Panc1 (cell line): Measurements from ENCODE around the gene SPECC1L.

ENCODE experiments used
- CTCF ChIP-seq: fragments of 450-650 bp; IDR thresholded peaks from 2 replicates; pipeline ENCODE4 v1.5.1; 2017; ENCODE audit warnings: mild to moderate bottlenecking
- POLR2AphosphoS5 ChIP-seq: IDR thresholded peaks from 2 replicates; pipeline ENCODE4 v1.6.1; 2012; ENCODE audit warnings: mild to moderate bottlenecking, low read depth, low read length, moderate library complexity
- REST ChIP-seq, 2 experiments: IDR thresholded peaks; 2 replicates each; pipeline ENCODE4 v1.6.1; 2011 to 2012; ENCODE audit warnings: low read depth in 2 of 2, control low read depth in 1 of 2, low read length in 1 of 2, mild to moderate bottlenecking in 1 of 2, moderate library complexity in 1 of 2; ENCODE audit not compliant: insufficient read depth in 1 of 2

DNA sequence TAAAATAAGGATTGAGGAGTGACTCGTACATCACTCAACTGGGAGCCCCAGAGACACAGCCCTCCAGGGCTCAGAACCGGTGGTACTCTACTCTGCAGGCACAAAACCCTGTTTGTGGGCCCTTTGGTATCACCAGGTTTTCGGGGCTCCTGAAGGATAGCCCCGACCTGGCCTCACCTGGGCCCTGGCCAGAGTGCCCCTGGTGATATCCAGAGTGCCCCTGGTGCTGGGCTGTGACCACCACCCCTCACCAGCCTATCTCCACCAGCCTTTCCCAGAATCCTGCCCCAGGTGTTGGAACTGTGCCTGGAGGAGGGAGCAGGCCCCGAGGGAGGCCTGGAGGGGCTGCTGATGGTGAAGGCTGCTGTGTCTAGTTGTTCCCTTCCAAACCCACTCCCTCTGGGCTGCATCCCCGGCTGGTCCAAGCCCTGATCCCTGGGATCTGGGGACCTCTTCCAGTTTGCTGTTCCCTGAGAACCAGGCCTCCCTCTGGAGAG lies 23.6 kb upstream of the SPECC1L start:
- no peak for TF ChIP-seq CTCF
- no peak for TF ChIP-seq POLR2AphosphoS5
- no peak for TF ChIP-seq REST (IDR thresholded peaks at IDR 0.05; ENCODE audit: insufficient read depth in 1 of 2, low read depth in 2 of 2, low read length in 1 of 2)
